Activated CD4-positive, alpha-beta T cell treated with anti-CD3 and anti-CD28 coated beads for 48 hours (primary cell): Measurements from ENCODE around the gene MYEF2.

ENCODE experiments used
- DNase-seq: peaks from one replicate; pipeline ENCODE4 v3.0.0-alpha.2; 2020

Gene MYEF2, protein sequence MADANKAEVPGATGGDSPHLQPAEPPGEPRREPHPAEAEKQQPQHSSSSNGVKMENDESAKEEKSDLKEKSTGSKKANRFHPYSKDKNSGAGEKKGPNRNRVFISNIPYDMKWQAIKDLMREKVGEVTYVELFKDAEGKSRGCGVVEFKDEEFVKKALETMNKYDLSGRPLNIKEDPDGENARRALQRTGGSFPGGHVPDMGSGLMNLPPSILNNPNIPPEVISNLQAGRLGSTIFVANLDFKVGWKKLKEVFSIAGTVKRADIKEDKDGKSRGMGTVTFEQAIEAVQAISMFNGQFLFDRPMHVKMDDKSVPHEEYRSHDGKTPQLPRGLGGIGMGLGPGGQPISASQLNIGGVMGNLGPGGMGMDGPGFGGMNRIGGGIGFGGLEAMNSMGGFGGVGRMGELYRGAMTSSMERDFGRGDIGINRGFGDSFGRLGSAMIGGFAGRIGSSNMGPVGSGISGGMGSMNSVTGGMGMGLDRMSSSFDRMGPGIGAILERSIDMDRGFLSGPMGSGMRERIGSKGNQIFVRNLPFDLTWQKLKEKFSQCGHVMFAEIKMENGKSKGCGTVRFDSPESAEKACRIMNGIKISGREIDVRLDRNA

DNA sequence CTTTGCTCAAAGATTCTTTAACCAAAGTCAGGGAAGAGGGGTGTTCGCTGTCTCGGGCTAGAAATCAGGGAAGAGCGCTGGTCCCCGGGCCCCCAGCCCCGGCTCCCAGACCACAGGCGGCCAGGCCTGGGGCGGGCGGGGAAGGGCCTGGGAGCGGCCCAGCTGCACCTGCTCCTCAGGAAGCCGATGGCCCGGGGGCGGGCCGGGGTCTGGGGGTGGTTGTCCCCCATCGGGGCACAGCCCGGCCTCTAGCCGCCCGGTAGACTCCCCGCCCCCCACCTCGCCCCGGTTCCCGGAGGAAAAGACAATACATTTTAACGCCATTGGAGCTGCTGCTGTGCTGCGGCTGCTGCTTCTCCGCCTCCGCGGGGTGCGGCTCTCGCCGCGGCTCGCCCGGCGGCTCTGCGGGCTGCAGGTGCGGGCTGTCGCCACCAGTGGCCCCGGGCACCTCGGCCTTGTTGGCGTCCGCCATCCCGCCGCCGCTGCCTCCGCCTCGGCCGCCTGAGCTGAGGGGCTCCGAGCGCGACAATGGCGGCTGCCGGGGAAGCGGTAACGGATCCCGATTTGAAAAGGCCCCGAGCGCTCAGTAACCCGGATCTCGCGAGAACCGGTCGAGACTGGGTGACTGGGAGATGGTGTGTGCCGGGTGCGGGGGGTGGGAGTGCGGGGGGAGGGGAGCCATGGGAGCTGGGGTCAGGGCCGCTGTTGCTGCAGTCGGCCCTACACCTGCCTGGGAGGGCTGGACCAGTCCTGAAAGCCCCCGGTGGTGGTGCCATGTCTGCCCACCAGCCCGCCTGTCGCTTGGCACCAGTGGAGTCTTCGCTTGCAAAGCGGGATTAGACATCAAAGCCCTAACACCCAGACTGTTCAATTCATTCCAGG, at the start of gene MYEF2:
TSS of gene MYEF2 (minus strand) at position 530 of the 882 bp plus-strand sequence. CDS start at position 472, 58 bp downstream.
- DNase-seq: peak; percentile 83

DNA sequence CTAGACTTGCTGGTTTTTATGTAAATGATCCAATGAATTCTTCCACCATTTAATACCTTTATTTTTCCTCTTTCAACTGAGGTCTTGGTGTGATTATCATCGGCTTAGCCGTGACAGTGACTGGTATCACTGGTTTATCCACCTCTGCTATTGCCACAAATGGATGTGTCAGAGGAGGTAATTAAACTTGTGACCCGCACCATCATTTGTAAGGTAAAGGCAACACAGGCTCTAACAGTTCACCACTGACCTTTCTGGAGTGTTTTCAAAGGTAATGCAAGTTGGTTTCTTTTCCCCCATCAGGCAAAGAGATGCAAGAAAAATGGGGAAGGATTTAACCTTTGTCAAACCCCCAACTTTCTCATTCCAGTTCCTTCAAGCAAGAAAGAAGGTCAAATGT, 47.7 kb upstream of the MYEF2 start:
- DNase-seq: no peak

DNA sequence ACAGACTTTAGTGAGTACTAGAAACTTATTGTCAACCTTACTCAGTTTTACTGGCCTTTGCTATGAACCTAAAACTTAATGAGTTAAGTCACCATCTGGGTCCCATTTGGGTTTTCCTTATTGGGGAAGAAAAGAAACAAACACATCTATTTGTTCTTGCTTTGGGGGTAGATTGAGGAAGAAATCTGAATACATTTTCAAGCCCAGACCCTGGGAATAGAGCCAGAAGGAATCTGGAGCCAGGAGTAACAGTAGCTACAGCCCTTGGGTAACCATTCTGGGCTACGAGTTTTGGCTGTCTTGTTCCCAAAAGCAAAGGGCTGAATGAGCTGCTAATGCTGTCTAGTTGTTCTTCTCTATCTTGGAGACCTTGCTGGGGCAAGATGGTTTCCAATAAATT, 44.5 kb upstream of the MYEF2 start:
- no peak for DNase-seq

DNA sequence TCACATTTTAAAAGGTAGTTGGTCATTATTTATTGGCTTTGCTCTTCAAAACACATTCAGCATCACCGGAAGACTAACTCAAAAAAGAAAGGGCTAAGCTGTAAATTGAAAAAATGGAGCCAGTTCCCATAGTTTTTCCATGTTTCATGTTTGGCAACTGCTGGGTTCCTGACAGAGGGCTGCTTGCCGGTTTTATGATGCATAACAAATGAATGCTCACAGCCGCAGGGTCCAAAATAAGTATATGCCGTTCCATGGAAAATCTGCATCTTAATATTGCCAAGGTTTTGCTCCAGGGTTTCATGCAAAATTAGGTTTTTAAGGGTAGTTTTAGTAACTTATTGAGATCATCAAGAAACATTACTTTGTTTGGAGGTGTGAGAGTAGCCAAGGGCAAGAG, 43.8 kb upstream of the MYEF2 start:
- no peak for DNase-seq

GRCh38 chr15:48221261-48221660, 43.2 kb upstream of the MYEF2 start:
- DNase-seq: no peak

DNA sequence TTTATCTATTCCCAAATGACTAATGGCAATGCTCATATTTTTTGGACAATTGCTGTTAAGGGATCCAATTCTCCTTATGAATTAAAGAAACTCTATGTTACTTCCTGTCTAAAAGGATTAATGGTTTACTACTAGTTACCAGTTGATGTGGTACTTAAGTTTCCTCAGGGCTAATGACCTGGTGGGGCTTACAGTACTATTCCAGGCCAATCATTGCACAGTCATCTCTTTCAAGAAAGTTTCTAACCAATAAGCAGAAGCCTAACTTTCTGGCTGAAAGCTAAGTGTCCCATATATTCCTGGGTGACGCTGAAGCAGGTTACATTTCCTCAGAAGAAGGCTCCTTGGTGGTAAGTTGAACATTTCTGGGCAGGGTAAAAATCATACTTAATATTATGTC, 27.9 kb upstream of the MYEF2 start, which contains the start of gene SLC12A1:
TSS of gene SLC12A1 (plus strand) at position 322 of the 400 bp plus-strand sequence. CDS start 1,418 bp downstream, outside the sequence.
- DNase-seq: no peak

GRCh38 chr15:48202068-48202467, 24.0 kb upstream of the MYEF2 start:
- DNase-seq: no peak

GRCh38 chr15:48191574-48192225, 13.6 kb upstream of the MYEF2 start, which contains the start of gene CTXN2:
TSS of gene CTXN2 (plus strand) at chr15:48191665. CDS start at chr15:48201301, 9,636 bp downstream.
- DNase-seq: no peak

DNA sequence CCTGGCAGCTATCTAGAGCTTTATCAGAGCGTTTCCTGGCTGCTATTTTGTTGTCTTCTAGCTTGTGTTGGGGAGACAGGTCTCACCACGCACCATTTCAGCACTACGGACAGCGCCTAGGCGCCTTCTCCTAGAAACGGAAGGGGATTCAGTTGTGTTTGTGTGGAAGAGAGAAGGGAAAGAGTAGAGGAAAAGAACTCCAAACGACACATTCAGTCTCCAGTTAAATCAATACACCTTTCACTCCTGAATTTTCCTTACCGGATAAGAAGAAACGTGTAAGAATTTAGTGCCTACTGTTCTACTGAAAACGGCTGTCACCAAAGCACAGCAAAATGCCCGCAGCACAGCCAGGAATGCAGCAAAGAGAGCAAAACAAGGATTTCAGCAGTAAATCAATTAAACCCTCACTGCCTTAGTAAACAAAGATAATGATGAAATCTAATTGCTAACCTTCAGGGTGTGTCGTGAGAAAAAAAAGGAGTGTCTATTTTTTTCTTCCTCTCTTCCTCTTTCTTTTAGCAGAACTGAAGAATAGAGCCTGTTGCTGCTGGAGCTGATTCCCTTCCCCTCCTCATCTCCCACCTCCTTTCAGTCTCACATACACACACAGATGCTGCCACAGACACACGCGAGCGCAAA, 13.0 kb upstream of the MYEF2 start:
- peak; percentile 59 for DNase-seq

- no peak for DNase-seq
Observed at GRCh38 chr15:48186271-48186670, 8.2 kb upstream of the MYEF2 start.

DNA sequence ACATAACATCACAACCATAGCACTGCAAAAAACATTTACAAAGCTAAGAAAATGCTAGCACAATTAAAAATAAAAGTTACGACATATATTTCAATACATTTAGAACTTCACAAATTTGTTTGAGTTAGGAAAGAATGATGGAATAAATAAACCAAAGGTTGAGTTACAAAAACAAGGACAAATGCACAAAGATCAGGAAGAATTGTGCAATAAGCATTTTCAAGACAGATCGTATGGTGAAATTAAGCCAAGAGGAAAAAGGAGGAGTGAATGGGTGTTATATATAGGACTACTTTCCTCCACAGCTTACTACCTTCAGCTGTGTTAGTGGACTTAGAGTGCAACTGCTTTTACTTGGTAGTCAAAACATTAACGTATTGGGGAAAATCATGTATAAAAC, 7.4 kb upstream of the MYEF2 start:
- no peak for DNase-seq

DNA sequence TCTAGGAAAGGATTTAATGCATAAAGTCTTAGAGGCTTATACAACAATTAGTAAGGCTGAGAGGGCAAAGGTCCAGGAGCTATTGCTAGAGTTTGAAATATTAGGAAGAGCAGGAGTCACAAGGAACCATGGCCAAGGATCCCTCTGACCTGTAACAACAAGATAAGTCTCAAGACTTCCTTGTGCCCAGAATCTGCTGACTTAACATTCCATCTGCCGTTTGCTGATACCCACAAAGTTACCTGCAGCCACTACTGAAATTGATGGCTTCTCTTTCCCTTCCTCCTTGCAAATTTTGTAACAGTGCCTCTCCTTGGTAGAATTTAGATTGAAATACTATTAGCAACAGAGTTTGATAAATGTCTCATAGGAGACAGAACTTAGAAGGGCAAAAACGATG, 4.7 kb upstream of the MYEF2 start:
- no peak for DNase-seq

- DNase-seq: no peak
Observed at GRCh38 chr15:48178648-48178931, 495 bp upstream of the MYEF2 start.

DNA sequence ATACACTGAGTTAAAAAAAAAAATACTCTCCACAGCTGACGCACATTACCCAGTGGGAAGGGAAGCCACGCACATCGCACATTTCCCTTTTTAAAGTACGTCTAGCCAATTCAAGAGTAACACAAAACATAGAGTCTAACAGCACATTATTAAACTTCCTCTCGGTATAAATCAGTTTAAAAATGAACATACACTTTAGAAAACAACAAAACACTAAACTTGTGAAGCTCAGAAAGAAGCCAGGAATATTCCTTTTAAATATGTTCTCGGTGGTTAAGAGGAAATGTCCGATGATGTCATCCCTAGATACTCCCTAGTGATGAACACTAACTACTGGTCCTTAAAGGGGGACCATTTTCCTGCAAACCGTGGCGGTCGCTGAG, 721 bp downstream of the MYEF2 start:
- DNase-seq: no peak

DNA sequence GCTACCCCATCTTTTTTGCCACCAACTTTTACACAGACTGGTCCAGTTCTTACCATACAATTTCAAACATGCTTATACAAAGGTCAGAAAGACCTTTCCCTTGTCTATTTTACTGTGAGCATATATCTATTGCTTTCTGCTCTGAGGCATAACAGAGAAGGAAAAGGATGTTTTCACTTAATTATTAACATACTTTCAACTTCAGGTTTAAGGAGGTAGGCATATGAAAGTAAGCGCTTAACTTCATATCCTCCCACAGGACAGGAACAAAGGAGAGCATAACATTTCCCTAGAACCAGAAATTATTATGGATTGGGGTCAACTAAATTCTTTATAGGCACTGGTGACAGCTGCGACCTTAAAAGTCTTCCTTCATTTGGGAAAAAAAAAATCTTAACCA, 1.1 kb downstream of the MYEF2 start:
- no peak for DNase-seq

- no peak for DNase-seq
Observed at GRCh38 chr15:48176112-48176511, 2.0 kb downstream of the MYEF2 start.

GRCh38 chr15:48175126-48175525, 3.0 kb downstream of the MYEF2 start:
- no peak for DNase-seq

DNA sequence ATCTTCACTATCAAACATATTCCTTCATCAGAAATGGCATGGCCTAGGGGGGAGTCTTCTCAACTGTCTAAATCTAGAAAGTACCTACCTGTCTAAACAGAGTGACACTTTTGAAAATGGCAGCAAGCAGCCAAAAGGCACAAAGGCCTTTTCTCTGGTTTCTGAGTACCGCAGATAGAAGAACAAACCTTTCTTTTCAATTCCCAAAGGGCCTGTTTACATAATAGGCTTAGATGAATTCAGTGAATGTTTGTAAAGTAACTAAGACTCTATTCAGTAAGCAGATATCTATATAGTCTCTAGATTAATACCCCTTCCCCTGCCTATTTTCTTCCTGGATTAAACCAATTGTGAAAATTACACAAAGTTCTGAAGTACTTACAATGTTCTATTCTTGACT, 7.1 kb downstream of the MYEF2 start:
- no peak for DNase-seq

GRCh38 chr15:48168616-48169015, 9.5 kb downstream of the MYEF2 start:
- DNase-seq: no peak

DNA sequence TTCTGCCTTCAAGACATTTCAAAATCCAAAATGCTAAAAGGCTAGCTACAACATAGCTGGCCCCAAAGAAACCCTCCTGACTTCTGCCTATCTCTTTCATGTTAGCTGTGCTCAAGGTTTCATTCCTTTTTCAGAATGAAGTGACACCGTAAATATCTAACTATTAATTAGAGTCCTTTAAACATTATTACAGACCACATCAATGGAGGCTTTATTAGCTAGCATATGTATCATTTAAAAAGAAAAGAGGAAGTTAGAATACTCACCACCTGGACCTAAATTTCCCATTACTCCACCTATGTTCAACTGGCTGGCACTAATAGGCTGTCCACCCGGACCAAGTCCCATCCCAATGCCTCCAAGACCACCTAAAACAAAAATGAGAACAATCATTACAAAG, 24.6 kb downstream of the MYEF2 start:
- no peak for DNase-seq

GRCh38 chr15:48149858-48150257, 28.2 kb downstream of the MYEF2 start:
- no peak for DNase-seq

DNA sequence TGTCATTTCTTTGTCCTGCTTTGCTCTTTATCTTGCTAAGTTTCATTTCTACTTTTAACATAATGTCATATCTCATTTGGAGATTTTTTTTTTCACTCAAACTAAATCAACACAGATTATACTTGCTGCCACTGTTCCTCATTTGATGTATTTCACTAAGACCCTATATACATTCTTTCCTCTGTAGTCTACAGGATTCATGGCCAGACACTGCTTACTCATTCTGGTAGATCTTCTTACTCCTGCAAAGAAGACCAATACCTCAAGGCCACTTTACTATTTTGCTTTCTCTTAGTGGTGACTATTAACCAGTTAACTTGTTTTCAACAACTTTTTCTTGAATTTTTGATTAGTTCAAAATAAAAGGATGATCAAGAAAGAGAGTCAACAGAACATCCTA, 30.7 kb downstream of the MYEF2 start:
- no peak for DNase-seq

DNA sequence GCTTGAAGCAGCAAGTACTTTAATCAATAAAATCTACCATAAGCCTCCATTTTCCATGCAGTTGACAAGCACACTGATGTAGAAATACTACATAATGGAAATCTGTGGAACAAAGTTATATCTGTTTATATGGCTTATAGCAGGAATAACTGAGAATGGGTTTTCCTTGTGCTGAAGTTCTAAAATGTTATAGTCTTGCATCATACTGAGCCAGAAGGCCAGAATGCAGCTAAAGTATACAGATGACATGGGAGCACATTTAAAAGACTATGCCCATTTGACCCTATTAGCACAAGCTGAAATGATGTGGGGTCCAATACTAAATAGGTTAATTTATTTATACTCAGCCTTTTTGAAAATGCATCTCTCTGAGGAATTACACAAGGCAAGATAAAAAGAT, 32.2 kb downstream of the MYEF2 start:
- DNase-seq: no peak
